ENCODE results near the gene CEPT1. TPM values are rescaled to one million over a fixed set of nuclear protein-coding genes. Genes with fewer than 3 reads are reported as not detected.
A peak's percentile ranks its signal among the peaks of the same experiment; 100 is the strongest.

Gene CEPT1
- total RNA-seq, 5 donors from 2014 or later (not counting 1 experiment from before 2014, with no cell fraction given), result 33.2 to 42.3 (median 36.3) TPM

DNA sequence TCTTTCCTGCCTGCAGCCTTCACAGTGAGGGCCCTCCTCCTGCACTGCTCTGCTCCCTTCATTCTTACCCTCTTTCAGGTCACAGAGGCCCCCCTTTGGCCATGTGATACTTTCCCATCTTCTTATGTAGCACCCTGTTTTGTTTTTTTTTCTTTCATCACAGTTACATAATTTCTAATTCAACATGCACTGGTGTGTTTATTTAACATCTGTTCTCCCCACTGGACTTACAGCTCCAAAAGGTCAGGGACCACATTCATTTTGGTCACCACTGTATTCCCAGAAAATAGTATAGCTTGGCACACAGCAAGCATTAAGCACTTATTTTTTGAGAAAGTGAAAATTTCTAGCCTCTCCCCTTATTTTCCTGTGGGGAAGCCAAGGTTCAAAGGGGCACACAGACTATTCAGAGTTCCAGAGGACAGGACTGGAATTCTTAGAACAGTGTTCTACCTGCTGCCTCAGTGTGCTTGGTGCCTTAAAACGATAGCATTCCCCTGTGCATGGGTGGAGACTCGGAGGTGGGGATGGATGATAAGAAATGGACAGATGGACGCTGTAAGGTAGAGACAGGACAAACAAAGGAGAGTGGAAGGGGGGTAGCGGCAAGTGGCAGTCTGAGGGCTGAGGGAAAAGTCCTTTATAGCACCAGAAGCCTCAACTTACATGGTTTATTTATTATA is 55.1 kb downstream of the CEPT1 start:
- Histone ChIP-seq H3K27ac (ENCODE audit: low read length) (peak overlapping the region; percentile 76), H3K4me1 (ENCODE audit: control insufficient read depth in 1 of 2, extremely low read depth in 1 of 2, insufficient read depth in 2 of 2, low read length in 2 of 2) (peaks cover 67 to 80% of the 10 kb centered on the region in 2 experiments), H3K27me3 (replicated peaks in 1 of 2; ENCODE audit: control insufficient read depth in 2 of 2, extremely low read depth in 1 of 2, insufficient read depth in 2 of 2, low read length in 1 of 2) (no peaks in the 10 kb centered on the region), H3K36me3 (ENCODE audit: control insufficient read depth in 2 of 2, extremely low read depth in 1 of 2, insufficient read depth in 1 of 2, low read length in 1 of 2) (peaks cover 15 to 89% of the 10 kb centered on the region in 2 donors), H3K9me3 (no peaks in the 10 kb centered on the region), H3K4me3 (ENCODE audit: control insufficient read depth in 1 of 2, extremely low read depth in 1 of 2, low read length in 1 of 2) (peak overlapping the region; percentile 78 to 90)
- peaks cover 80 to 88% (median 86%) of the 10 kb centered on the region in 3 donors for H3K4me1 Mint-ChIP-seq
- POLR2A ChIA-PET, result interaction anchor here in 1 of 2 donors (0.7 kb wide), 2 partner anchors 19 to 94 kb away, joined by 3 to 4 read pairs; no protein-coding TSS in a partner anchor
- no peaks in the 10 kb centered on the region for H3K9me3 Mint-ChIP-seq
- 10% methylated on average over 2 of the region's 4 CpGs for WGBS (ENCODE audit: insufficient coverage)
- DNase-seq (no peak), ATAC-seq (replicated peaks in 1 of 4) (no peak)
- no peaks in the 10 kb centered on the region for H3K27me3 Mint-ChIP-seq
- peaks cover 87% of the 10 kb centered on the region for H3K36me3 Mint-ChIP-seq
- peak overlapping the region; percentile 71 to 99 (median 98) for H3K4me3 Mint-ChIP-seq
- H3K27ac Mint-ChIP-seq, result peak overlapping the region; percentile 95 to 99
- CTCF ChIA-PET, result interaction anchor here in 1 of 2 donors (0.6 to 5.5 kb wide), 2 partner anchors 24 to 205 kb away, joined by 4 to 50 read pairs; no protein-coding TSS in a partner anchor

- Histone ChIP-seq H3K4me1 (ENCODE audit: control insufficient read depth in 1 of 2, extremely low read depth in 1 of 2, insufficient read depth in 2 of 2, low read length in 2 of 2) (peaks cover 63 to 77% of the 10 kb centered on the region in 2 experiments), H3K27ac (ENCODE audit: low read length) (peak overlapping the region; percentile 76), H3K4me3 (ENCODE audit: control insufficient read depth in 1 of 2, extremely low read depth in 1 of 2, low read length in 1 of 2) (peak overlapping the region; percentile 78 to 90), H3K27me3 (replicated peaks in 1 of 2; ENCODE audit: control insufficient read depth in 2 of 2, extremely low read depth in 1 of 2, insufficient read depth in 2 of 2, low read length in 1 of 2) (no peaks in the 10 kb centered on the region), H3K9me3 (no peaks in the 10 kb centered on the region), H3K36me3 (ENCODE audit: control insufficient read depth in 2 of 2, extremely low read depth in 1 of 2, insufficient read depth in 1 of 2, low read length in 1 of 2) (peaks cover 15 to 78% of the 10 kb centered on the region in 2 donors)
- ChIA-PET POLR2A (interaction anchor here in 1 of 2 donors (0.5 kb wide), 1 partner anchor 446 kb away, joined by 4 read pairs; no protein-coding TSS in a partner anchor), CTCF (interaction anchor here (1.2 to 5.5 kb wide), 4 partner anchors 9 to 27 kb away, joined by 3 to 50 read pairs (median 5); no protein-coding TSS in a partner anchor)
- Mint-ChIP-seq H3K36me3 (peaks cover 77% of the 10 kb centered on the region), H3K27me3 (no peaks in the 10 kb centered on the region), H3K4me3 (peak overlapping the region; percentile 98 to 99 (median 99)), H3K27ac (peak overlapping the region; percentile 95 to 99), H3K9me3 (no peaks in the 10 kb centered on the region), H3K4me1 (peaks cover 79 to 87% (median 84%) of the 10 kb centered on the region in 3 donors)
- ATAC-seq (replicated peaks in 1 of 4), result no peak
- no CpG with 5 or more reads among the region's 2 CpGs for WGBS (ENCODE audit: insufficient coverage)
- DNase-seq, result no peak
These were observed 56.2 kb downstream of the CEPT1 start for GRCh38 chr1:111196213-111196612.

DNA sequence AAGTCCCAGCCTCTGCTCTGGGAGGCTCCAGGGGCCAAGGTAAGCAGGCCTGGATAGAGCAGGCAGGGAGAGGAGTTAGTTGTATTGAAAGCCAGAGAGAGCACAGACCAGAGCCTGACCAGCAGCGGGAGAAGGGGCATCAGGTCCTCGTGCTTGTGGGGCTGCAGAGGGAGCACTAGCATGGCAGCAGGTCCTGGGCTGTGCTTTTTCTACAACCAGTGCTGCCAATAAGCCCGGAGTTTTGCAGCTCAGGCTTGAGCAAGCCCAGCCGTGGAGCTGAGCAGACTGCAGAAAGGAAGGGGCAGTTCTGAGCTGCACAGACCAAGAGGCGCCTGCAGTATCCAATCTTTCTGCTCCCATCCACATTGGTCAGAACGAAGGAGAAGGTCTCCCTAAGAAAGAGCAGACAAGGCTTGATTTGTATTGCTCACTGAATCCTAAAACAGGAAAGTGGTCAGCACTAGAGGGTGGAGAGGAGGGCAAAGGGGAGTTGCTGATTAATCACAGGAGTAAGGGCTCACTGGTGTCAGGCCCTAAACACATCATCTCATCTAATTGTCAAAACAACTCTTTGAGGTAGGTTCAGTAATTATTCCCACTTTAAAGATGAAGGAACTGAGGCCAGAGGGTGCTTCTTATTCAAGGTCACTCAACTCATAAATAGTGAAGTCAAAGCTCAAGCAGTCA is 57.7 kb downstream of the CEPT1 start:
- H3K4me1 ChIP-seq (ENCODE audit: control insufficient read depth in 1 of 2, extremely low read depth in 1 of 2, insufficient read depth in 2 of 2, low read length in 2 of 2), result peaks cover 62 to 78% of the 10 kb centered on the region in 2 experiments
- H3K36me3 ChIP-seq (ENCODE audit: control insufficient read depth in 2 of 2, extremely low read depth in 1 of 2, insufficient read depth in 1 of 2, low read length in 1 of 2), result peaks cover 15 to 63% of the 10 kb centered on the region in 2 donors
- peak; percentile 26 to 63 (median 60) for ATAC-seq (replicated peaks in 1 of 4)
- Mint-ChIP-seq H3K4me1 (peaks cover 78 to 87% (median 84%) of the 10 kb centered on the region in 3 donors), H3K27me3 (no peaks in the 10 kb centered on the region), H3K4me3 (peak overlapping the region; percentile 98 to 99 (median 99)), H3K36me3 (peaks cover 65% of the 10 kb centered on the region), H3K27ac (peak overlapping the region; percentile 95 to 99), H3K9me3 (no peaks in the 10 kb centered on the region)
- H3K27ac ChIP-seq (ENCODE audit: low read length), result peak overlapping the region; percentile 76
- H3K4me3 ChIP-seq (ENCODE audit: control insufficient read depth in 1 of 2, extremely low read depth in 1 of 2, low read length in 1 of 2), result peak overlapping the region; percentile 78 to 90
- 0% methylated on average over 3 of the region's 6 CpGs for WGBS (ENCODE audit: insufficient coverage)
- no peaks in the 10 kb centered on the region for H3K27me3 ChIP-seq (replicated peaks in 1 of 2; ENCODE audit: control insufficient read depth in 2 of 2, extremely low read depth in 1 of 2, insufficient read depth in 2 of 2, low read length in 1 of 2)
- H3K9me3 ChIP-seq, result no peaks in the 10 kb centered on the region
- ChIA-PET CTCF (interaction anchor here (1.0 to 5.5 kb wide), 13 partner anchors 8 to 203 kb away, joined by 3 to 50 read pairs (median 5); partner anchors contain the start of genes CEPT1 (in 1 of the 2) and DRAM2 (in 1 of the 2)), POLR2A (interaction anchor here (0.5 to 1.4 kb wide), 4 partner anchors 17 to 30 kb away, joined by 3 to 17 read pairs (median 5); no protein-coding TSS in a partner anchor)
- DNase-seq, result peak in 28 of 35 experiments; percentile 46 to 86 (median 64)

DNA sequence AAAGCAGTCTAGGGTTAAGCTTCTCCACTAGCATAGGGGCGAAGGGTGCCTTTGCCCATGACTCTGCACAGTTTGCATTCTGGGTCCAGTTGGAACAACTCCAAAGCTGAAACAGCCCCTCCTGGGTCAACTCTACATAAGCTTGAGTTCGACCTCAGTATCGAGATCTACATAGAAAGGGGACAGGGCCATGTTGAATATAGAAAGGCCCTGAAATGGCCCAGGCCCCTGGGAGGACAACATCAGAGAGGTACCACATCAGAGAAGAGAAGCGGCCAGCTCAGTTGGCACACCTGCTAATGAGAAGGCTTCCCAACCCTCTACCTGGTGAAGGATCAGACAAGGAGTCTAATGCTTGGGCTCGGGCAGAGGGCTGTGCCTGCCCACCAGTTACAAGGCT is 58.8 kb downstream of the CEPT1 start:
- no peak for ATAC-seq (replicated peaks in 1 of 4)
- Mint-ChIP-seq H3K27me3 (no peaks in the 10 kb centered on the region), H3K9me3 (no peaks in the 10 kb centered on the region), H3K4me1 (peaks cover 78 to 84% (median 83%) of the 10 kb centered on the region in 3 donors), H3K27ac (peak overlapping the region; percentile 95 to 99), H3K36me3 (peaks cover 57% of the 10 kb centered on the region), H3K4me3 (peak overlapping the region; percentile 98 to 99 (median 99))
- CTCF ChIA-PET, result interaction anchor here (0.7 to 5.5 kb wide), 15 partner anchors 9 to 254 kb away, joined by 3 to 50 read pairs (median 5); partner anchors contain the start of genes ATP5PB (in 1 of the 2) and WDR77 (in 1 of the 2)
- peak overlapping the region; percentile 76 for H3K27ac ChIP-seq (ENCODE audit: low read length)
- H3K27me3 ChIP-seq (replicated peaks in 1 of 2; ENCODE audit: control insufficient read depth in 2 of 2, extremely low read depth in 1 of 2, insufficient read depth in 2 of 2, low read length in 1 of 2), result no peaks in the 10 kb centered on the region
- peaks cover 15 to 52% of the 10 kb centered on the region in 2 donors for H3K36me3 ChIP-seq (ENCODE audit: control insufficient read depth in 2 of 2, extremely low read depth in 1 of 2, insufficient read depth in 1 of 2, low read length in 1 of 2)
- H3K9me3 ChIP-seq, result no peaks in the 10 kb centered on the region
- POLR2A ChIA-PET, result interaction anchor here (0.9 to 1.4 kb wide), 5 partner anchors 11 to 201 kb away, joined by 3 to 17 read pairs (median 3); no protein-coding TSS in a partner anchor
- WGBS (ENCODE audit: insufficient coverage), result no CpG with 5 or more reads among the region's 5 CpGs
- DNase-seq, result no peak
- peak overlapping the region; percentile 78 to 90 for H3K4me3 ChIP-seq (ENCODE audit: control insufficient read depth in 1 of 2, extremely low read depth in 1 of 2, low read length in 1 of 2)
- peaks cover 57 to 77% of the 10 kb centered on the region in 2 experiments for H3K4me1 ChIP-seq (ENCODE audit: control insufficient read depth in 1 of 2, extremely low read depth in 1 of 2, insufficient read depth in 2 of 2, low read length in 2 of 2)

DNA sequence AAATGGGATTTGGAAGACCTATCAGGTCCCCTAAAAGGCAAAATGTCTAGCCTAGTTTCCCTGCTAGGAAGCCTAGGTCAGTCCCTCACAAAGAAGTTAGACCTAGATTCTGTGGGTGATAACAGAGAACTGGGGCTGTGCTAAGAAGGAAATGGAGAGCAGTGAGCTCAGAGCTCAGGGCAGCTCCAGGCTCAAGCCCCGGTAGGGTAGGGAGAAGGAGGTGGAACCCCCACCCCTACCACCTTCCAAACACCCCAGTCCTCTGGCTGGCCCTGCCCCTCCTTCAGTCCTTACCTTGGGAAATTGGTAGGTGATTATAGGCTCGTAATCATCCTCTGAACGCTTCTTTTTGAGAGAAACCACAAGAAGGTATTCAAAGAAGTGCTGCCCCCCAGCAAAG is 59.3 kb downstream of the CEPT1 start:
- H3K27ac ChIP-seq (ENCODE audit: low read length), result peak overlapping the region; percentile 76
- CTCF ChIA-PET, result interaction anchor here in 1 of 2 donors (0.8 to 5.5 kb wide), 10 partner anchors 12 to 249 kb away, joined by 3 to 50 read pairs (median 10); partner anchors contain the start of genes ATP5PB and WDR77
- ATAC-seq (replicated peaks in 1 of 4) (peak in 2 of 4 experiments; percentile 17 to 23), DNase-seq (peak in 2 of 35 experiments; percentile 18 to 46)
- 0% methylated on average over 1 of the region's 3 CpGs for WGBS (ENCODE audit: insufficient coverage)
- peaks cover 52% of the 10 kb centered on the region for H3K36me3 Mint-ChIP-seq
- peak overlapping the region; percentile 95 to 99 for H3K27ac Mint-ChIP-seq
- POLR2A ChIA-PET, result interaction anchor here (0.7 to 1.4 kb wide), 3 partner anchors 12 to 21 kb away, joined by 3 to 4 read pairs (median 3); no protein-coding TSS in a partner anchor
- H3K9me3 ChIP-seq, result no peaks in the 10 kb centered on the region
- peaks cover 73 to 80% (median 78%) of the 10 kb centered on the region in 3 donors for H3K4me1 Mint-ChIP-seq
- H3K4me3 ChIP-seq (ENCODE audit: control insufficient read depth in 1 of 2, extremely low read depth in 1 of 2, low read length in 1 of 2), result peak overlapping the region; percentile 78 to 90
- peaks cover 52 to 72% of the 10 kb centered on the region in 2 experiments for H3K4me1 ChIP-seq (ENCODE audit: control insufficient read depth in 1 of 2, extremely low read depth in 1 of 2, insufficient read depth in 2 of 2, low read length in 2 of 2)
- H3K27me3 ChIP-seq (replicated peaks in 1 of 2; ENCODE audit: control insufficient read depth in 2 of 2, extremely low read depth in 1 of 2, insufficient read depth in 2 of 2, low read length in 1 of 2), result no peaks in the 10 kb centered on the region
- no peaks in the 10 kb centered on the region for H3K9me3 Mint-ChIP-seq
- H3K27me3 Mint-ChIP-seq, result no peaks in the 10 kb centered on the region
- H3K4me3 Mint-ChIP-seq, result peak overlapping the region; percentile 98 to 99 (median 99)
- peaks cover 12 to 47% of the 10 kb centered on the region in 2 donors for H3K36me3 ChIP-seq (ENCODE audit: control insufficient read depth in 2 of 2, extremely low read depth in 1 of 2, insufficient read depth in 1 of 2, low read length in 1 of 2)
